NCI-H1048 (cell line): ENCODE measurements around the gene ACOX3.
"Not testable (repeated sequence)": the region's sequence is repeated elsewhere in the genome, so short reads cannot be mapped to it uniquely, and the experiment has no call there.

Experiments
- DNase-seq: peaks from one replicate; lab custom pipeline; 2025; lab: John Stamatoyannopoulos, UW

Gene ACOX3

GRCh38 chr4:8387194-8387593 lies 53.3 kb downstream of the ACOX3 start:
- DNase-seq: no peak

DNA sequence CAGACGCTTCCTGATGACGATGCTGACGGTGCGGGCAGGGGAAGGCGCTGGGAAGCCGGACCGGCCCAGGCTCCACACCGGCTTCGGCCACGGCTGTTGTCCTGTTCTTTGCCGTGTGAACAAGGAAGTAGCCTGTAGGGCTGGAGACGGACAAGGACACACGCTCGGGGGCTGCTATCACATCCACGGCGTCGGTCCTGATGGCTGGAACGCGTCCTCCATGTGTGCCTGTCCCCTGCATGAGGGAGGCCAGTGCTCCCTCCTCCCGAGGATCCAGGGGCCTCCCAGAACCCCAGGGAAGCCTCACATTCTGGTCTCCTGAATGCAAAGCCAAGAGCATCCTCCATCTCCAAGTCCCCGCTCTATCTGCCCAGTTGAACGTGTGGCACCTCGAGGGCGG lies 53.8 kb downstream of the ACOX3 start:
- no peak for DNase-seq

DNA sequence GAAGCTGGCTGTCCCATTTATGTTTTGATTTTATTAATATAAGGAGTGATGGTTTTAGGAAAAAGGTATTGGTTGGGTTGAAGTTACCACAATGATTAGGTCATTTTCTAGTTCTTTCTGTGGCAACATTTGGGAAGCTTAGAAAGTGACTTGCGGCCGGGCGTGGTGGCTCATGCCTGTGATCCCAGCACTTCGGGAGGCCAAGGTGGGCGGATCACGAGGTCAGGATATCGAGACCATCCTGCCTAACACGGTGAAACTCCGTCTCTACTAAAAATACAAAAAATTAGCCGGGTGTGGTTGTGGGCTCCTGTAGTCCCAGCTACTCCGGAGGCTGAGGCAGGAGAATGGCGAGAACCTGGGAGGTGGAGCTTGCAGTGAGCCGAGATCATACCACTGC lies 54.4 kb downstream of the ACOX3 start:
- not testable (repeated sequence) for DNase-seq

DNA sequence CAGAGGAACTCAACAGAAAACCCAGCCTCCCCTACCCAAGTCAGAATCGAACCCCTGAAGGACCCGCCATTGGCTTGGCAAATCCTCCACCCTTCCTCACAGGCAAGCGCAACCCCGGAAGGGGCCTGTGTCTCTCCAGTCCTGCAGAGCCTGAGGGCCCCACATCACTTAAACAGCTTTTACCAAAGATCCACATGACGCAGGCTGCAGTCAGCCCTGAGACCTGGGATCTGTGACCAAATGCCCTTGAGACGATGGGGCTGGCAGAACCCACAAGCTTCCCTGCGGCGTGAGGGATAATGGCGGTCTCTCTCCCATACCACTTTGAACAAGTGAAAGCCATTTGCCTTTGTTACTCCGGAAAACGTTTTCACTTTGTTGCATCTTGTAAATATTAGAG lies 54.9 kb downstream of the ACOX3 start:
- no peak for DNase-seq

DNA sequence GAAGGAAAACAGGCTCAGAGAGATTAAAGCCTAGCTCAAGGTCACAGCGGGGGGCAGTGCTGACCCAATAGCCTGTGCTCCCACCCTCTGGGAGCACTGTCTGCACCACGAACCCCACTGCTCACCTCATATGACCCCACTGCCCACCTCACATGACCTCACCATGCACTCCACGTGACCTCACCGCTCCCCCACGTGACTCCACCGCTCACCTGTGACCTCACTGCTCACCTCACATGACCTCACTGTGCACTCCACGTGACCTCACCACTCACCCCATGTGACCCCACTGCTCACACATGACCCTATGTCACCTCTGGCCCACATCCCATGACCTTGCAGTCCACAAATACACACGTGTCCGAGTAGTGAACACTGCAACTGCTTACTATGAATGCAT lies 55.4 kb downstream of the ACOX3 start:
- no peak for DNase-seq

GRCh38 chr4:8384397-8385060 lies 56.0 kb downstream of the ACOX3 start:
- DNase-seq: no peak

- no peak for DNase-seq
These were observed 56.9 kb downstream of the ACOX3 start for GRCh38 chr4:8383451-8384160.

DNA sequence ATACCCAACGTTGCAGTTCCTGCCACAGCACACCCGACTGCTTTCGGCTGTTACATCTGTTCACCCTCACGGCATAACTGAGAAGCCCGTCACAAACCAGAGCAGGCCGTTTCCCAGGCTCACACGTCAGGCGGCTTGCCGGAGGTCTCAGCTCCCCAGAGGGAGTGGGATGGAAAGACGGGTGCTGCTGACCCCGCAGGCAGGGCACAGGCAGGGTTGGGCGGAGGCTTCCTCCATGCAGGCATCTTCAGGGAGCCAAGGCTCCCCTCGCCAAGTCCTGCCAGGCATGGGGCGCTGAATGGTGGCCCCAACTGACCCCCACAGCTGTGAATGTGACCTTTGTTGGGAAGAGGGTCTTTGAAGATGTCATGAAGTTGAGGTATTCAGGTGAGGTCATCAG lies 57.5 kb downstream of the ACOX3 start:
- no peak for DNase-seq

- no peak for DNase-seq
These were observed 58.5 kb downstream of the ACOX3 start for GRCh38 chr4:8381814-8382581.

- no peak for DNase-seq
These were observed 59.8 kb downstream of the ACOX3 start for GRCh38 chr4:8380511-8381415.

- DNase-seq: no peak
These were observed 60.8 kb downstream of the ACOX3 start for GRCh38 chr4:8379771-8380170.

GRCh38 chr4:8379281-8379680 lies 61.2 kb downstream of the ACOX3 start:
- DNase-seq: no peak

DNA sequence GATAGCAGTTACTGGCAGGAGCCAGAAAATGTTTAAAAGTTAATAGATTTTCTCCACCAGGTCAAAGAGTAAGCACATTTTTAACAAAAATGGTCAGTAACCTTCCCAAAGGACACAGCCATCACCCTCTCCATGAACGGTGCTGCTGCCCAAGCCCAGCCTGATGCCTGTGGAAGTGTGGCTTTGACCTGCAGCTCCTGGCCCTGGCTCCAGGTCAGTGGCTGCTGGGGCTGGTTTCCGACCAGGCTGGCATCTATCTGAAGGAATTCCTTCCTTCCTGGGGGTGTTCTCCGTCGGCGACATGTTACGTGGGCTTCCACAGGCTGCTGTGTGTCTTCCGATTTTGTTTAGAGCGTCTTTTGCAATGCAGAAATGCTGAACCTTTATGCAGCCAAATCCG lies 61.7 kb downstream of the ACOX3 start:
- no peak for DNase-seq

GRCh38 chr4:8378101-8378724 lies 62.3 kb downstream of the ACOX3 start:
- DNase-seq: no peak

DNA sequence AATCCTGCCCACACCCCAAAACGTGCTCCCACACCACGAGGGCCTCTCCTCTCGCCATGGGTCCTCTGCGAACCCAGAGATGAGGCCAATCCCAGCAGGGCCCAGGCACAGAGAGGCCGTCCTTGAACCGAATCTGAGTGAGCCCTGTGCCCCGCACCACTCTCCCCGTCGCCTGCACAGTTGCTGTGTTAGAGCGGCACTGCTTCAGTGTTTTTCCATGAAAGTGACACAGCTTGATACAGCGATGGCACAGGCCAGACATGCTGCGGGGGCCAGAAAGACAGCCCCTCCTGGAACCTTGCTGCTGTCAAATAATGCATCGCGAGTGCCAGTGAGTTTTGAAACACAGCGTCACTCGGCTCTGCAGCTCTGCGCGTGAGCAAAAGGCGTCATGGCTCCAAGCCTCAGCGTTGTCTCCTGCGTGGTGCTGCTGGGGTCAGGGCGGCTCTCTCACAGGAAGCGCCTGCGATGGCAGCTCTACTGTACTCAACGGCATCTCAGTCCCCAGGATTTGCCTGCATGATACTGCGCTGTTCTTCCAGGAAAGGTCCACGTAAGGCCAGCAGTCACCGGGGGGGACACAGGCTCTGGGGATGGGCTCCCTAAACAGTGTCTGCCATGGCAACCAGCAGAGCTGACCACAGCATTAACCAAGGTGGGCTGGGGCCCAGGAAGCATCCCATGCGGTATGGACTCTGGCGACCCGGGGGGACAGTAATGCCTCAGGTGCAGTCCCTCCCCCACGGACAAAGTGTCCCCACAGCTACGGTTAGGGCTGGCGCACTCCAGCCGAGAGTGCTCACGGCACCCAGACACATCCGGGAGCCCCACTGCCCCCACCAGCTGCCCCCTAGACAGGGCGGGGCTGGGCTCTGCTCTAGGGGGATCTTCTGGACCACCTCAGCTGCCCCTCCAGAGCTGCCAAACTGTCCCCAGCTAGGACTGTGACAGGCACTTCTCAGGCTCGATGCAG lies 63.1 kb downstream of the ACOX3 start:
- DNase-seq: no peak

DNA sequence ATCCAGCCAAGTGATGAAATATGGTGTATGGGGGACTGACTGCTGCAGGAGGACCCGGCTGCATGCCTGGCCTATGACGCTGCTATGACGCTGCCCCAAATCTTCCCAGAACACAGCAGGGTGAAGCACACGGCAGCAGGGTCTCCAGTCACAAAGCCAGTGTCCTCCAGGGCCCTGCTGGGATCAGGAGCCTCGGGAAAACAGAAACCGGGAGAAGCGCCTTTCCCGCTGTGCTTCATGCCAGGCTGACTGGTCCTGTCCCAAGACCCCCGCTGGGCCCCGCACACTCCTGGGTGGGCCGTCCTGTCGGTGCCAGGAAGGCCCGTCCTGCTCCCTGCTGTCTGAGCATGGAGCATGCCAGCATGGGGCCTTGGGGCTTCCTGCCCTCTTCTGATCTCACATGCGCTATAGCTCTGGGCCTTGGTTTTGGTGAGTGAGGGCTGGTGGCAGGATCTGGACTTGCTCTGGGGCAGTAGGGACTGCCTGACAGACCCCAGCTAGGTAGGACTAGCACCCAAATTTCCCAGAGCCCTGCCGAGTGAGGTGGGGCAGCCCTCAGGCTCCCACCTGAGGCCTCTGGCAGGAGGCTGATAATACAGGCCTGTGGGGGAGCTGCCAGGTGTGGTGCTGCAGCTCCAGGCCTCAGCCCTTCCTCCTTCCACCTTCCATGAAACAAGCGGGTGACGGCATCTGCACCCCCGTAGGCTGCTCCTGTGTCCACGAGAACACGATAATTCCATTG lies 64.0 kb downstream of the ACOX3 start:
- no peak for DNase-seq

GRCh38 chr4:8374851-8375649 lies 65.5 kb downstream of the ACOX3 start:
- no peak for DNase-seq

DNA sequence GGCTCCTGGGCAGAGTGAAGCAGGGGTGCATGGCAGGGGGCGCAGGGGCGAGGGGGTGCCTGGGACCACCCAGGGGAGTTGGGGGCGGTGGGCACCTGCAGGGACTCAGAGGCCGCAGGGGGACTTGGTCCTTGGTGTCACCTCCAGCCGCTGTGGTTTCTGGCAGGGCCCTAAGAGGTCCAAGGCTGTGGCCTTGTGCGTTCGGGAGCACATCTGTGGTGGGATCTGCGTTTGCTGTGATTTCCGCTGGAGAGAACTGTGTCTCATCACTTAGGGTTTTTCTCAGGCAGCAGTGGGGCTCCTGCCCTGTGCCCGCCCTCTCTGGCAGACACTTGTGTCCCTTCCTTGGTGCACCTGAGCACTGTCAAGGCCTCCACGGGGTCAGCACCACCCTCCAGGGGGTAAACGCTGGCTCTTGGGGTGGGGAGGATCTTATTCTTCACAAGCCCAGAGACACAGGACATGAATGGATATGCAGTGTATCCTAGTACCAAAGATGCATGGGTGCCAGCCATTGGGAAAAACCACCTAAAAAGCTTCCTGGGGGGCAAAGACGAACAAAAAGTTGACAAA lies 66.5 kb downstream of the ACOX3 start:
- no peak for DNase-seq
